Measurements from ENCODE around the gene RAD51B. TPM values are rescaled to one million over a fixed set of nuclear protein-coding genes. Genes with fewer than 3 reads are reported as not detected.

RAD51B gene
- total RNA-seq, 2 donors from 2014 or later = 9.3 to 12.1 TPM

DNA sequence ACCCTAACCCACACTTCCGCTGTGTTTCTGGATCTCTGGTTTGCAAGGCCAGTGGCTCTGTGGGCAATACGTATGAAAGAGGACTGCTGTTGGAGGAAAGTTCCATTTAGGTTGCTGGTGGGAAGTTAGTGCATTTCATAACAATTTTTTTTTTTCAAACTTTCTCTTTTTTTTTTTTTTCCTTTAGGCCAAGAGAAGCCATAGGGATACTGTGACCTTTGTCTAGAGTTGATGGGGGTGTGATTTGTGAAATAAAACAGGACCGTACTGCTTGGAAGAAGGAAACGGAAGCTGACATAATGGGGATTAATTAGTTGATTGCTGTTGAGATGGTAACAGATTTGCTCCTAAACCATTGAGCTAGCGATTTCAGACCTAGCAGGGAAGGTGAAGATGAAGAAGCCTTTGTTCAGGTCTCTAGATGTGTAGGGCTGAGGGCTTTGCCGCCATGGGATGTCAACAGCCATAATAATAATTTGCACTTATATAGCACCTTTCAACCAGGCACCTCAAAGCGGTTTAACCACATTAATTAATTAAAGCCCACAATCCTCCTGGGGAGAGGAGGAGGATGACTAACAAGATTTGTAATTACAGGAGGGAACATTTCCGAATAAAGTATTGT, 658.0 kb downstream of the RAD51B start:
- Histone ChIP-seq H3K4me1 (ENCODE audit: control insufficient read depth in 1 of 2, low read depth in 2 of 2) (peaks cover 8 to 12% of the 10 kb centered on the region in 2 donors), H3K9me3 (no peaks in the 10 kb centered on the region), H3K27ac (no peak overlapping the region), H3K4me3 (no peak overlapping the region), H3K27me3 (replicated peaks; ENCODE audit: insufficient read depth) (no peaks in the 10 kb centered on the region), H3K36me3 (no peaks in the 10 kb centered on the region)
- TF ChIP-seq, protein P1, sequence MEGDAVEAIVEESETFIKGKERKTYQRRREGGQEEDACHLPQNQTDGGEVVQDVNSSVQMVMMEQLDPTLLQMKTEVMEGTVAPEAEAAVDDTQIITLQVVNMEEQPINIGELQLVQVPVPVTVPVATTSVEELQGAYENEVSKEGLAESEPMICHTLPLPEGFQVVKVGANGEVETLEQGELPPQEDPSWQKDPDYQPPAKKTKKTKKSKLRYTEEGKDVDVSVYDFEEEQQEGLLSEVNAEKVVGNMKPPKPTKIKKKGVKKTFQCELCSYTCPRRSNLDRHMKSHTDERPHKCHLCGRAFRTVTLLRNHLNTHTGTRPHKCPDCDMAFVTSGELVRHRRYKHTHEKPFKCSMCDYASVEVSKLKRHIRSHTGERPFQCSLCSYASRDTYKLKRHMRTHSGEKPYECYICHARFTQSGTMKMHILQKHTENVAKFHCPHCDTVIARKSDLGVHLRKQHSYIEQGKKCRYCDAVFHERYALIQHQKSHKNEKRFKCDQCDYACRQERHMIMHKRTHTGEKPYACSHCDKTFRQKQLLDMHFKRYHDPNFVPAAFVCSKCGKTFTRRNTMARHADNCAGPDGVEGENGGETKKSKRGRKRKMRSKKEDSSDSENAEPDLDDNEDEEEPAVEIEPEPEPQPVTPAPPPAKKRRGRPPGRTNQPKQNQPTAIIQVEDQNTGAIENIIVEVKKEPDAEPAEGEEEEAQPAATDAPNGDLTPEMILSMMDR (IDR thresholded peaks at IDR 0.05) = no peak
- ATAC-seq (ENCODE audit: insufficient number of reproducible peaks, low FRiP score, low read depth) = no peak
- DNase-seq (ENCODE audit: low spot score) = no peak

DNA sequence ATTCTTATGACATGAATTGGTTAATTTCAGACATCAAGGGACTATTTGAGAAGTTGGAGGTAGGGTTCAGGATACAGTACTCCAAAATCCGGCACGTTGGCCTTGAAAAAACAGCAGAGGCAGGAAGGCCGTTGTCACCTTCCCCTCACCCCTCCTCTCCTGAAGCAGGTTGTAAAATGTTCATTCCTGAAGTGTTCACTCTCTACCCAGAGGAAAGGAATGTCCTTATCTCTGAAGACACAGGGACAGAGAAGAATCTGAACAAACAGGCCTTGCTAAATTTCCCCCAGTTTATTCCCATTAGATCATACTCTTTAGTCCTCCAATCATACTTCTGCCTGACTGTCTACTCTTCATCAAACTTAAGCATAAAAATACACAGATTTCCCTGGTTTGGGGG, 659.7 kb downstream of the RAD51B start:
- H3K9me3 ChIP-seq = no peaks in the 10 kb centered on the region

DNA sequence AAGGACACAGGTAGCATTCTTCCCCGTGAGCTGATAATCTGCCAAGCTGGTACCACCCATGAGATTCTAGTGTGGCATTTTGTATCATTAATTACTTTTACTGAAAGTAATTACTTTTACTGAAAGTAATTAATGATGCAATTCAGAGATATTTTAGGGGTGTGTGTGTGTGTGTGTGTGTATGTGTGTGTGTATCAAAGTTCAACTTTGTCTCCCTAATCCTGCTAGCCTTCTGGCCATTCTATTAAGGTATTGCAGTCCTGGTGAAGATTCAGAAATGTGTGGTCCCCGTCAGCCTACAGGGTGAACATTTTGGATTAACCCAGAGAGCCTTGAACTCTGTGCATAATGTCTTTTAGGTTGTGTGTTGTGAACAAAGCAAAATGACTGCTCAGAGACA, 662.4 kb downstream of the RAD51B start:
- no peak for ATAC-seq (ENCODE audit: insufficient number of reproducible peaks, low FRiP score, low read depth)
- H3K9me3 ChIP-seq = no peaks in the 10 kb centered on the region
- peaks cover 4 to 21% of the 10 kb centered on the region in 2 donors for H3K4me1 ChIP-seq (ENCODE audit: control insufficient read depth in 1 of 2, low read depth in 2 of 2)
- no peaks in the 10 kb centered on the region for H3K27me3 ChIP-seq (replicated peaks; ENCODE audit: insufficient read depth)
- TF ChIP-seq, protein P1 (IDR thresholded peaks at IDR 0.05) = no peak
- H3K27ac ChIP-seq = no peak overlapping the region
- H3K4me3 ChIP-seq = no peak overlapping the region
- H3K36me3 ChIP-seq = no peaks in the 10 kb centered on the region
- DNase-seq (ENCODE audit: low spot score) = no peak

More for the DNA sequence above, 659.7 kb downstream of the RAD51B start:
- Histone ChIP-seq H3K27ac (no peak overlapping the region), H3K27me3 (replicated peaks; ENCODE audit: insufficient read depth) (no peaks in the 10 kb centered on the region), H3K4me1 (ENCODE audit: control insufficient read depth in 1 of 2, low read depth in 2 of 2) (peaks cover 11 to 25% of the 10 kb centered on the region in 2 donors), H3K36me3 (no peaks in the 10 kb centered on the region), H3K4me3 (no peak overlapping the region)
- TF ChIP-seq, protein P1 (IDR thresholded peaks at IDR 0.05) = no peak
- DNase-seq (ENCODE audit: low spot score) (no peak), ATAC-seq (ENCODE audit: insufficient number of reproducible peaks, low FRiP score, low read depth) (no peak)

DNA sequence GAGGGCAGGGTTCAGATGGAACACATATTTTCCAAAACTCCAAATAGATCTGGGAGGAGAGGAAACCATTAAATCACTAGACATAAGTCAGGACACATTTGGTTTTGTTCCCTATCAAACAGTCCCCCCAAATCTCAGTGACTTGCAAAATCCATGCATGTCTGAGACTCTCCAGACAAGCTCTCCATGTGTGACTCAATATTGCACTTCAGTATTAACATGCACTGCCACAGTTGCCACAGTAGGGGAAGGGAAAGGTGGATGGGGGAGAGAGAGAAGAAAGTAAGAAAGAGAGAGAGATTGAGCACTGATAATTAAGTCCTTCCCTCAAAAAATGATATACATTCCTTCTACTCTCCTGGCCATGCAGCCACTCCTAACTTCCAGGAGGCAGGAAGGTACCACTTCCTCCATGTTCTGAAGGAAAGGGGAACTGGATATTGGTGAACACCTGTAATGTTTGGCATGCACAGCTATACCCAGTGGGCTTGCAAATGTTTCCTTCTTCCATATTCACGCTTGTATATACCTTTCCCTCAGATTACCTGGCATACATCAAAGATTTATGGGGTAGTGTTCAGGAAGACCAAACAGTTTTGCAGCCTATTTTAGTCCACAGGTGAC, 663.3 kb downstream of the RAD51B start:
- no peaks in the 10 kb centered on the region for H3K36me3 ChIP-seq
- peaks cover 4 to 20% of the 10 kb centered on the region in 2 donors for H3K4me1 ChIP-seq (ENCODE audit: control insufficient read depth in 1 of 2, low read depth in 2 of 2)
- ATAC-seq (ENCODE audit: insufficient number of reproducible peaks, low FRiP score, low read depth) (no peak), DNase-seq (ENCODE audit: low spot score) (no peak)
- TF ChIP-seq, protein P1 (IDR thresholded peaks at IDR 0.05) = no peak
- H3K4me3 ChIP-seq = no peak overlapping the region
- H3K9me3 ChIP-seq = no peaks in the 10 kb centered on the region
- H3K27me3 ChIP-seq (replicated peaks; ENCODE audit: insufficient read depth) = no peaks in the 10 kb centered on the region
- H3K27ac ChIP-seq = no peak overlapping the region

DNA sequence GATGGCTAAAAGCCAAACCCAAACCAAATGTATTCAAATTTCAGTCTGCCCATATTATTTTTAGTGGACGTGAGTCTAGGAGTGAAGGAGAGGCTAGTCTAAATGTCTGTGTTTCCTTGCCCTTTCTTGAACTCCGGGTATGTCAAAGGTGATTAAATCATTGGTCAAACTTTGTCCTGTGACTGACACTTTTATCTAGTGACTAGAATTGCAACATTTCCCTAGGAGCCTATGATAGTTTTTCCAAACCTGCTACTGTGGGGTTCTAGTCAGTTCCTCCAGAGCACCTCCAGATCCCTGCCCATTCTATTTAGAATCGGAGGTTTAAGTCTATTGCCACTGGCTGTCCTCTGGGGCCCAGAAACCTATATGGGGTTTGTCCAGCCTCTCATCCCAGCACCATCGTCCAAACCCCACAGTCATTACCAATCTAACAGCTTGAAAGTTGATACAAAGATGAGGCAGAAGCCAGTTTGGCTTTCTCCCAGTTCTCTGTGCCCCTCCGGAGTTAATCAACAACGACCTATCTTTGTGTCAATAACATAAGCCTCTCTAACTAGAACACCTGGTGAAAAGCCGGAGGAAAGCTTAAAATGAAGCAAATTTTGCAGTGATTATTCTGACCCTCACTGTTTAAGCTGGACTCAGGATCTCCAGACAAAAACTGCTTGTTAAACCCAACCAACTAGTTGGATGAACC, 666.6 kb downstream of the RAD51B start:
- Histone ChIP-seq H3K9me3 (no peaks in the 10 kb centered on the region), H3K27me3 (replicated peaks; ENCODE audit: insufficient read depth) (no peaks in the 10 kb centered on the region), H3K36me3 (no peaks in the 10 kb centered on the region), H3K4me1 (ENCODE audit: control insufficient read depth in 1 of 2, low read depth in 2 of 2) (peaks cover 4 to 20% of the 10 kb centered on the region in 2 donors), H3K4me3 (no peak overlapping the region), H3K27ac (no peak overlapping the region)
- DNase-seq (ENCODE audit: low spot score) (no peak), ATAC-seq (ENCODE audit: insufficient number of reproducible peaks, low FRiP score, low read depth) (no peak)
- TF ChIP-seq, protein P1 (IDR thresholded peaks at IDR 0.05) = no peak

Data from thoracic aorta (tissue), 2 donors.